Rectal smooth muscle tissue (tissue), 1 donor: Measurements from ENCODE around the gene COL9A3.

Experiments used
- H3K27ac ChIP-seq: one replicate; pipeline ENCODE4 v1.7.0; 2013; ENCODE audit warnings: low read depth, low read length, inconsistent platforms
- H3K27me3 ChIP-seq: one replicate; pipeline ENCODE4 v1.7.0; 2013; ENCODE audit warnings: low read length; ENCODE audit not compliant: control insufficient read depth, insufficient read depth
- H3K36me3 ChIP-seq: one replicate; pipeline ENCODE4 v1.7.0; 2013; ENCODE audit warnings: low read length; ENCODE audit not compliant: control insufficient read depth, insufficient read depth
- H3K4me1 ChIP-seq: one replicate; pipeline ENCODE4 v1.7.0; 2013; ENCODE audit warnings: low read length; ENCODE audit not compliant: control insufficient read depth, insufficient read depth
- H3K4me3 ChIP-seq: one replicate; pipeline ENCODE4 v1.7.0; 2013; ENCODE audit warnings: low read length
- H3K9ac ChIP-seq: one replicate; pipeline ENCODE4 v1.7.0; 2013; ENCODE audit warnings: low read length

Gene COL9A3

GRCh38 chr20:62826646-62827310, 9.9 kb downstream of the COL9A3 start:
- no peaks in the 10 kb centered on the region for H3K27me3 ChIP-seq
- no peak overlapping the region for H3K27ac ChIP-seq
- H3K9ac ChIP-seq: no peak overlapping the region
- no peak overlapping the region for H3K4me3 ChIP-seq
- no peaks in the 10 kb centered on the region for H3K36me3 ChIP-seq
- peaks cover 4% of the 10 kb centered on the region for H3K4me1 ChIP-seq

- Histone ChIP-seq H3K4me1 (peaks cover 4% of the 10 kb centered on the region), H3K27ac (no peak overlapping the region), H3K27me3 (no peaks in the 10 kb centered on the region), H3K4me3 (no peak overlapping the region), H3K36me3 (no peaks in the 10 kb centered on the region), H3K9ac (no peak overlapping the region)
Observed at GRCh38 chr20:62827311-62828038, 10.6 kb downstream of the COL9A3 start.

- Histone ChIP-seq H3K27ac (no peak overlapping the region), H3K27me3 (no peaks in the 10 kb centered on the region), H3K4me3 (no peak overlapping the region), H3K4me1 (peaks cover 4% of the 10 kb centered on the region), H3K36me3 (no peaks in the 10 kb centered on the region), H3K9ac (no peak overlapping the region)
Observed at GRCh38 chr20:62828051-62828450, 11.2 kb downstream of the COL9A3 start.

GRCh38 chr20:62828511-62829230, 11.8 kb downstream of the COL9A3 start:
- no peak overlapping the region for H3K4me3 ChIP-seq
- peaks cover 4% of the 10 kb centered on the region for H3K4me1 ChIP-seq
- no peak overlapping the region for H3K27ac ChIP-seq
- H3K36me3 ChIP-seq: no peaks in the 10 kb centered on the region
- no peak overlapping the region for H3K9ac ChIP-seq
- no peaks in the 10 kb centered on the region for H3K27me3 ChIP-seq

- H3K4me3 ChIP-seq: no peak overlapping the region
- no peaks in the 10 kb centered on the region for H3K36me3 ChIP-seq
- peaks cover 1% of the 10 kb centered on the region for H3K4me1 ChIP-seq
- no peak overlapping the region for H3K9ac ChIP-seq
- H3K27me3 ChIP-seq: no peaks in the 10 kb centered on the region
- H3K27ac ChIP-seq: no peak overlapping the region
Observed at GRCh38 chr20:62829231-62830230, 12.7 kb downstream of the COL9A3 start.

GRCh38 chr20:62830251-62830650, 13.4 kb downstream of the COL9A3 start:
- Histone ChIP-seq H3K9ac (no peak overlapping the region), H3K4me3 (no peak overlapping the region), H3K27me3 (no peaks in the 10 kb centered on the region), H3K36me3 (no peaks in the 10 kb centered on the region), H3K4me1 (no peaks in the 10 kb centered on the region), H3K27ac (no peak overlapping the region)

- Histone ChIP-seq H3K9ac (no peak overlapping the region), H3K27me3 (no peaks in the 10 kb centered on the region), H3K4me1 (no peaks in the 10 kb centered on the region), H3K27ac (no peak overlapping the region), H3K36me3 (no peaks in the 10 kb centered on the region), H3K4me3 (no peak overlapping the region)
Observed at GRCh38 chr20:62830821-62831220, 14.0 kb downstream of the COL9A3 start.

- Histone ChIP-seq H3K4me1 (no peaks in the 10 kb centered on the region), H3K9ac (no peak overlapping the region), H3K36me3 (no peaks in the 10 kb centered on the region), H3K27me3 (peaks cover 3% of the 10 kb centered on the region), H3K27ac (no peak overlapping the region), H3K4me3 (no peak overlapping the region)
Observed at GRCh38 chr20:62831361-62831788, 14.5 kb downstream of the COL9A3 start.

- Histone ChIP-seq H3K4me3 (no peak overlapping the region), H3K36me3 (no peaks in the 10 kb centered on the region), H3K4me1 (no peaks in the 10 kb centered on the region), H3K27ac (no peak overlapping the region), H3K9ac (no peak overlapping the region), H3K27me3 (peaks cover 3% of the 10 kb centered on the region)
Observed at GRCh38 chr20:62831854-62832211, 15.0 kb downstream of the COL9A3 start.

- Histone ChIP-seq H3K4me3 (peak overlapping the region; percentile 38), H3K36me3 (no peaks in the 10 kb centered on the region), H3K9ac (peak overlapping the region; percentile 41), H3K27ac (no peak overlapping the region), H3K27me3 (peaks cover 3% of the 10 kb centered on the region), H3K4me1 (no peaks in the 10 kb centered on the region)
Observed at GRCh38 chr20:62832212-62832922, 15.5 kb downstream of the COL9A3 start.

GRCh38 chr20:62832951-62833391, 16.1 kb downstream of the COL9A3 start:
- no peaks in the 10 kb centered on the region for H3K4me1 ChIP-seq
- H3K36me3 ChIP-seq: no peaks in the 10 kb centered on the region
- no peak overlapping the region for H3K9ac ChIP-seq
- H3K27ac ChIP-seq: no peak overlapping the region
- H3K27me3 ChIP-seq: peaks cover 3% of the 10 kb centered on the region
- H3K4me3 ChIP-seq: no peak overlapping the region
